Thyroid gland (tissue), 4 donors: ENCODE measurements around the gene SULT2A1. TPM values are rescaled to one million over a fixed set of nuclear protein-coding genes. Genes with fewer than 3 reads are reported as not detected.

ENCODE experiments used
- DNase-seq, 2 donors: peaks; one replicate each; pipeline ENCODE4 v3.0.0-alpha.2; 2019
- H3K27ac ChIP-seq, 3 donors: fragments of 200-600 bp; sonication (generic); 1 replicate in 2 of 3; 2 replicates in 1 of 3; pipeline ENCODE4 v1.5.1; 2016 to 2019; ENCODE audit warnings: mild to moderate bottlenecking in 1 of 3, moderate library complexity in 1 of 3
- H3K27me3 ChIP-seq: fragments of 200-600 bp; sonication (generic); one replicate; pipeline ENCODE4 v1.5.1; 2019
- H3K36me3 ChIP-seq, 2 donors: fragments of 200-600 bp; sonication (generic); one replicate each; pipeline ENCODE4 v1.5.1; 2016 to 2019
- H3K4me1 ChIP-seq, 2 donors: fragments of 200-600 bp; sonication (generic); one replicate each; pipeline ENCODE4 v1.5.1; 2017 to 2019
- H3K4me3 ChIP-seq, 3 donors: fragments of 200-600 bp; sonication (generic); replicated peaks in 1 of 3; 1 replicate in 2 of 3; 2 replicates in 1 of 3; pipeline ENCODE4 v1.5.1; 2016; ENCODE audit warnings: mild to moderate bottlenecking in 1 of 3
- H3K9me3 ChIP-seq: fragments of 200-600 bp; sonication (generic); one replicate; pipeline ENCODE4 v1.5.1; 2017
- POLR2A ChIP-seq, 2 donors: fragments of 450-650 bp; IDR thresholded peaks; one replicate each; pipeline ENCODE4 v1.6.1; 2017; ENCODE audit warnings: antibody characterized with exemption in 2 of 2, mild to moderate bottlenecking in 2 of 2, moderate library complexity in 1 of 2
- WGBS, 2 donors: methylation state at CpG; one replicate each; pipeline ENCODE4 v1.1.5; 2017; 5-methylcytosine and 5-hydroxymethylcytosine counted together
- intact Hi-C: fragments of 100-400 bp; cut with DNase I; formaldehyde crosslinking; loops from one replicate; pipeline ENCODE4 v1.15.1; 2023
- total RNA-seq, 4 donors: library from RNA; depleted of rRNA; stranded (reverse); fragments of >200 nt; gene quantifications; one replicate each; pipeline ENCODE4 v1.2.3, GENCODE V29; 2016
- TF ChIP-seq, protein P1 (sequence below), 6 experiments: fragments of 200-600 bp in 3 of 6; fragments of 450-650 bp in 3 of 6; sonication (generic) in 3 of 6; IDR thresholded peaks; one replicate each; pipeline ENCODE4 v1.5.1; 2016 to 2019; ENCODE audit warnings: antibody characterized with exemption in 6 of 6, mild to moderate bottlenecking in 2 of 6, inconsistent platforms in 1 of 6, moderate library complexity in 1 of 6

SULT2A1 gene
- total RNA-seq, 4 donors from 2014 or later, result not detected

DNA sequence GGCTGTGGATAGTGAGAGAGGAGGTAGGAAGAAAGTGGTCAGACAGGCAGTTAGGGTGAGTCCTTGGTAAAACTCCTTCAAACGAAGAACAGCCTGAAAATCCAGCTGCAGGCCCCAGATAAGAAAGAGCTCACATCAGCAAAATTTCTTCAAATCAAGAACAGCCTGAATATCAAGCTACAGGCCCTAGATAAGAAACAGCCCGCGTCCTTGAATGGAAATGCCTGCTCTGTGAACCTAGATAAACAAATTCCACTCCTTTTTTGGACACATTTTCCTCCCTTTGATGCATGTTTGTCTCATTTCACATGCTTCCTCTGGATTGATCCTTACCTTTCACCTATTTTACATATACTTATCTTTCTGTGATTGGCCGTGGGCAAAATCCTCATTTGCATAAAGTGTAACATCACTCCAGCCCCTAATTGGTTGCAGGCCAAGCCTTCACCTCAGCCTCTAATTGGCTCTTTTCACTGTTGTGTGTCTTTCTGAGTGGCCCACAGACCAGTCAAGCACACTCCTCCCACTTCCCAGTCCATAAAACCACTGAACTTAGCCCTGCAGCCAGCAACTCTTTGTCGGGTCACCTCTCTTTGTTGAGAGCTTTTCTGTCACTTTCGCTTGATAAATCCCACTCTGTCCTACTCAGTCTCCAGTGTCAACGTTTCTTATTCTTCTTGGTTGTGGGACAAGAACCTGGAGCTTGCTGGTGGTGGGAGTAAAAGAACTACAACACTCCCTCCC lies 6.0 kb upstream of the SULT2A1 start:
- H3K27me3 ChIP-seq, result no peaks in the 10 kb centered on the region
- no peaks in the 10 kb centered on the region for H3K36me3 ChIP-seq
- H3K4me1 ChIP-seq, result no peaks in the 10 kb centered on the region
- no peak overlapping the region for H3K27ac ChIP-seq
- intact Hi-C loops, result no loop called here
- TF ChIP-seq POLR2A (IDR thresholded peaks at IDR 0.05), result no peak
- TF ChIP-seq, protein P1, sequence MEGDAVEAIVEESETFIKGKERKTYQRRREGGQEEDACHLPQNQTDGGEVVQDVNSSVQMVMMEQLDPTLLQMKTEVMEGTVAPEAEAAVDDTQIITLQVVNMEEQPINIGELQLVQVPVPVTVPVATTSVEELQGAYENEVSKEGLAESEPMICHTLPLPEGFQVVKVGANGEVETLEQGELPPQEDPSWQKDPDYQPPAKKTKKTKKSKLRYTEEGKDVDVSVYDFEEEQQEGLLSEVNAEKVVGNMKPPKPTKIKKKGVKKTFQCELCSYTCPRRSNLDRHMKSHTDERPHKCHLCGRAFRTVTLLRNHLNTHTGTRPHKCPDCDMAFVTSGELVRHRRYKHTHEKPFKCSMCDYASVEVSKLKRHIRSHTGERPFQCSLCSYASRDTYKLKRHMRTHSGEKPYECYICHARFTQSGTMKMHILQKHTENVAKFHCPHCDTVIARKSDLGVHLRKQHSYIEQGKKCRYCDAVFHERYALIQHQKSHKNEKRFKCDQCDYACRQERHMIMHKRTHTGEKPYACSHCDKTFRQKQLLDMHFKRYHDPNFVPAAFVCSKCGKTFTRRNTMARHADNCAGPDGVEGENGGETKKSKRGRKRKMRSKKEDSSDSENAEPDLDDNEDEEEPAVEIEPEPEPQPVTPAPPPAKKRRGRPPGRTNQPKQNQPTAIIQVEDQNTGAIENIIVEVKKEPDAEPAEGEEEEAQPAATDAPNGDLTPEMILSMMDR (IDR thresholded peaks at IDR 0.05), result no peak
- no peak for DNase-seq
- WGBS, 2 donors, result 69 to 70% methylated on average over 7 of the region's 7 CpGs
- H3K4me3 ChIP-seq, result no peak overlapping the region
- H3K9me3 ChIP-seq, result no peaks in the 10 kb centered on the region

DNA sequence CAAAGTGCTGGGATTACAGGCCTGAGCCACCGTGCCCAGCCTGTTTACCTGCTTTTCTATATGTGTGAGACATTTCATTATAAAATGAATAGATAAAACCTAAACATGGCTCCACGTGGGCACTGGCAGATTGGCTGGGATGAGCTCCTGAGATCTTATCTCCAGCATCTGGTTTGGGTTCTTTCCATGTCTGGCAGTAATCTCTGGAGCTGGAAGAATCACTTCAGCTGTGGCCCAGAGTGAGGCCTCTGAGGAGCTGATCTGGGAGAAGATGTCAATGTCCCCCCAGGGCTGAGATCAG lies 5.5 kb upstream of the SULT2A1 start:
- DNase-seq, result no peak
- no peaks in the 10 kb centered on the region for H3K27me3 ChIP-seq
- H3K36me3 ChIP-seq, result no peaks in the 10 kb centered on the region
- TF ChIP-seq POLR2A (IDR thresholded peaks at IDR 0.05), result no peak
- TF ChIP-seq, protein P1 (IDR thresholded peaks at IDR 0.05), result no peak
- no peaks in the 10 kb centered on the region for H3K4me1 ChIP-seq
- H3K4me3 ChIP-seq, result no peak overlapping the region
- H3K27ac ChIP-seq, result no peak overlapping the region
- no peaks in the 10 kb centered on the region for H3K9me3 ChIP-seq
- intact Hi-C loops, result no loop called here
- 58 to 76% methylated on average over 2 of the region's 2 CpGs for WGBS, 2 donors

DNA sequence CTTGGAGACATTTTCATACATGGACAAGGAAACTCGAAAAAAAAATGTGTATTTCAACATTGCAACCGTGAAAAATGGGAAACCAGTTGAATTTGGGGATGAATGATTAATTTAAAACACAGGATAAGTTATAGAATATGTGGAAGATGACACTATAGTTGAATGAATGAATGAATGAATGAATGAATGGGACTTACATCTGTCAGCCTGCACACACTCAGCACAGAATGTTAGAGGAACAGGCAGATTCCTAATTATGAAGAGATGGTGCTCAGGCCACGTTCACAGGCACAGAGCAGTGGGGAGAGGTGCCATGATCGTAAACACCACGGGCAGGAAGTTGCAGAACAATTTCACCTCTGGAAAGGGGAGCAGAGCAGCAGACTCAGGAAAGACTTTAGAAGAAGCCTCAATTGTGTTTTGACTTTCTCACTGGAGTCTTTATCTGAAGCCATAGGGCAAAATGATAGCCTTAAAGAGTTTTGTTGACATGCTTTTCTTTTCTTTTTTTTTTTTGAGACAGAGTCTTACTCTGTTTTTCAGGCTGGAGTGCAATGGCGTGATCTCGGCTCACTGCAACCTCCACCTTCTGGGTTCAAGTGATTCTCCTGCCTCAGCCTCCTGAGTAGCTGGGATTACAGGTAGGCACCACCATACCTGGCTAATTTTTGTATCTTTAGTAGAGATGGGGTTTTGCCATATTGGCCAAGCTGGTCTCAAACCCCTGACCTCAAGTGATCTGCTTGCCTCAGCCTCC lies 4.9 kb upstream of the SULT2A1 start:
- Histone ChIP-seq H3K27ac (no peak overlapping the region), H3K36me3 (no peaks in the 10 kb centered on the region), H3K4me1 (no peaks in the 10 kb centered on the region), H3K4me3 (no peak overlapping the region), H3K9me3 (no peaks in the 10 kb centered on the region), H3K27me3 (no peaks in the 10 kb centered on the region)
- WGBS, 2 donors, result 76 to 79% methylated on average over 7 of the region's 7 CpGs
- intact Hi-C loops, result no loop called here
- DNase-seq, result no peak
- TF ChIP-seq, protein P1 (IDR thresholded peaks at IDR 0.05), result no peak
- no peak for TF ChIP-seq POLR2A (IDR thresholded peaks at IDR 0.05)

DNA sequence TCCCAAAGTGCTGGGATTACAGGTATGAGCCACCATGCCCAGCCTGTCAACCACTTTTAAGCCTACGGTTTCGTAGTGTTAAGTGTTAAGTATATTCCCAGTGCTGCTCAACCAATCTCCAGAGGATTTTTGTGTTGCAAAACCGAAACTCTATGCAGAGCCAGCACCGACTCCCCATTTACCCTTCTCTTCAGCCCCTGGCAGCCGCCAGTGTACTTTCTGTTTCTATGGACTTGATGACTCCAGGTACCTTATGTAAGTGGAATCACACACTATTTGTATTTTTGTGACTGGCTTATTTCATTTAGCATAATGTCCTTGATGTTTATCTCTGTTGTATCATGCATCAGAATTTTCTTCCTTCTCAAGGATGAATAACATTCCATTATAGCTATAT lies 1.1 kb downstream of the SULT2A1 start:
- H3K27me3 ChIP-seq, result no peaks in the 10 kb centered on the region
- no peak for TF ChIP-seq POLR2A (IDR thresholded peaks at IDR 0.05)
- WGBS, 2 donors, result 64 to 69% methylated on average over 5 of the region's 5 CpGs
- no peak overlapping the region for H3K27ac ChIP-seq
- H3K36me3 ChIP-seq, result no peaks in the 10 kb centered on the region
- no peaks in the 10 kb centered on the region for H3K4me1 ChIP-seq
- no peak for DNase-seq
- H3K9me3 ChIP-seq, result no peaks in the 10 kb centered on the region
- H3K4me3 ChIP-seq, result no peak overlapping the region
- intact Hi-C loops, result no loop called here

DNA sequence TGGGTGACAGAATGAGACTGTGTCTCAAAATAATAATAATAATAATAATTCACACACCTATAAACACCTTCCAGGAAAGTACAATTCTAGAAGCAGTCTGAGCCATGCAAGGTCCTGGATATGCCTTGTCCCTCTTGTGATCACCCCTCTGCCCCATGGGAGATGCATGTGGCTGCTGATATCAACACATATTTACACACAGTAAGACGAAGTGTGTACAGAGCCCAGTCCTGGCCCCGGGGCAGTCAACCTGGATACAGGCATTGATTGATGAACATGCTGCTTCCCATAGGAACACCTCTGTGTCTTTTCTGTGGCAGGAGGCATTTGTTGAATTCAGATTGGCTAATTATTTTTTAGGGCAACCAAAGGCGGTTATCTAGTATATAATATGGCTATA lies 3.2 kb downstream of the SULT2A1 start:
- TF ChIP-seq, protein P1 (IDR thresholded peaks at IDR 0.05), result no peak
- no peak for TF ChIP-seq POLR2A (IDR thresholded peaks at IDR 0.05)
- Histone ChIP-seq H3K4me3 (no peak overlapping the region), H3K9me3 (no peaks in the 10 kb centered on the region), H3K27me3 (no peaks in the 10 kb centered on the region), H3K36me3 (no peaks in the 10 kb centered on the region), H3K27ac (no peak overlapping the region), H3K4me1 (no peaks in the 10 kb centered on the region)
- intact Hi-C loops, result no loop called here
- no peak for DNase-seq
- WGBS, 2 donors, result 86 to 87% methylated on average over 3 of the region's 3 CpGs
